GM19023 (cell line): ENCODE results near the gene STK33.

Experiments
- ATAC-seq: cut with Tn5 transposase; IDR thresholded peaks from one replicate; pipeline ENCODE4 v1.9.1; 2021; ENCODE audit warnings: mild to moderate bottlenecking, moderate library complexity; ENCODE audit not compliant: unreplicated experiment

The STK33 gene

GRCh38 chr11:8381343-8381742, 212.7 kb downstream of the STK33 start:
- ATAC-seq, result no peak

GRCh38 chr11:8375932-8376331, 218.1 kb downstream of the STK33 start:
- no peak for ATAC-seq

- no peak for ATAC-seq
Observed at GRCh38 chr11:8375460-8375859, 218.6 kb downstream of the STK33 start.

- ATAC-seq, result no peak
Observed at GRCh38 chr11:8374716-8375115, 219.3 kb downstream of the STK33 start.

- ATAC-seq, result no peak
Observed at GRCh38 chr11:8373519-8374432, 220.3 kb downstream of the STK33 start.

- ATAC-seq, result no peak
Observed at GRCh38 chr11:8372641-8373381, 221.2 kb downstream of the STK33 start.

GRCh38 chr11:8371516-8371884, 222.5 kb downstream of the STK33 start:
- no peak for ATAC-seq

- ATAC-seq, result no peak
Observed at GRCh38 chr11:8370812-8371515, 223.1 kb downstream of the STK33 start.

GRCh38 chr11:8369592-8370205, 224.3 kb downstream of the STK33 start:
- no peak for ATAC-seq

GRCh38 chr11:8368772-8369171, 225.3 kb downstream of the STK33 start:
- no peak for ATAC-seq

- ATAC-seq, result no peak
Observed at GRCh38 chr11:8368194-8368593, 225.8 kb downstream of the STK33 start.

GRCh38 chr11:8366316-8366715, 227.7 kb downstream of the STK33 start:
- no peak for ATAC-seq

GRCh38 chr11:8365216-8365941, 228.6 kb downstream of the STK33 start:
- ATAC-seq, result no peak

GRCh38 chr11:8363921-8364320, 230.1 kb downstream of the STK33 start:
- no peak for ATAC-seq

- no peak for ATAC-seq
Observed at GRCh38 chr11:8362899-8363298, 231.1 kb downstream of the STK33 start.

- no peak for ATAC-seq
Observed at GRCh38 chr11:8362491-8362890, 231.5 kb downstream of the STK33 start.

- ATAC-seq, result no peak
Observed at GRCh38 chr11:8361664-8362210, 232.3 kb downstream of the STK33 start.

- no peak for ATAC-seq
Observed at GRCh38 chr11:8361206-8361605, 232.8 kb downstream of the STK33 start.

- ATAC-seq, result no peak
Observed at GRCh38 chr11:8360086-8360828, 233.8 kb downstream of the STK33 start.
